BJ (cell line): ENCODE data around the gene AGAP1. TPM values are rescaled to one million over a fixed set of nuclear protein-coding genes. Genes with fewer than 3 reads are reported as not detected.

Source experiments
- CTCF ChIA-PET: fragments of 350-600 bp; formaldehyde crosslinking; extraction: SDS; loops from one replicate; lab custom pipeline; 2021; ENCODE audit warnings: antibody characterized with exemption, inconsistent platforms; lab: Yijun Ruan, JAX
- POLR2A ChIA-PET: fragments of 300-600 bp; sonication (Branson Sonifier 250); formaldehyde crosslinking; extraction: SDS; loops from one replicate; lab custom pipeline; 2021; ENCODE audit warnings: antibody characterized with exemption; lab: Charles Lee
- DNase-seq: peaks from one replicate; pipeline ENCODE4 v3.0.0-alpha.2; 2011; ENCODE audit warnings: low read depth
- H3K27me3 ChIP-seq: 2 replicates; pipeline ENCODE4 v1.6.0; 2011; ENCODE audit warnings: low read length; ENCODE audit not compliant: control insufficient read depth, insufficient read depth
- H3K36me3 ChIP-seq: 2 replicates; pipeline ENCODE4 v1.5.1; 2011; ENCODE audit warnings: low read length; ENCODE audit not compliant: control insufficient read depth, insufficient read depth
- H3K4me3 ChIP-seq: 2 replicates; pipeline ENCODE4 v1.5.1; 2011; ENCODE audit warnings: low read depth, mild to moderate bottlenecking, control low read depth, low read length
- polyA plus RNA-seq: library from polyadenylated mRNA; depleted of rRNA; stranded (reverse); fragments of >200 nt; gene quantifications from 2 replicates; pipeline ENCODE4 v1.2.3, GENCODE V29; 2011
- TF ChIP-seq, protein P1 (sequence below): IDR thresholded peaks from 2 replicates; pipeline ENCODE4 v1.5.1; 2011; ENCODE audit warnings: low read depth, mild to moderate bottlenecking, control low read depth, inconsistent platforms, low read length, moderate library complexity; ENCODE audit not compliant: insufficient read depth

Gene AGAP1
- polyA plus RNA-seq, 1 experiment = 14.9 TPM

DNA sequence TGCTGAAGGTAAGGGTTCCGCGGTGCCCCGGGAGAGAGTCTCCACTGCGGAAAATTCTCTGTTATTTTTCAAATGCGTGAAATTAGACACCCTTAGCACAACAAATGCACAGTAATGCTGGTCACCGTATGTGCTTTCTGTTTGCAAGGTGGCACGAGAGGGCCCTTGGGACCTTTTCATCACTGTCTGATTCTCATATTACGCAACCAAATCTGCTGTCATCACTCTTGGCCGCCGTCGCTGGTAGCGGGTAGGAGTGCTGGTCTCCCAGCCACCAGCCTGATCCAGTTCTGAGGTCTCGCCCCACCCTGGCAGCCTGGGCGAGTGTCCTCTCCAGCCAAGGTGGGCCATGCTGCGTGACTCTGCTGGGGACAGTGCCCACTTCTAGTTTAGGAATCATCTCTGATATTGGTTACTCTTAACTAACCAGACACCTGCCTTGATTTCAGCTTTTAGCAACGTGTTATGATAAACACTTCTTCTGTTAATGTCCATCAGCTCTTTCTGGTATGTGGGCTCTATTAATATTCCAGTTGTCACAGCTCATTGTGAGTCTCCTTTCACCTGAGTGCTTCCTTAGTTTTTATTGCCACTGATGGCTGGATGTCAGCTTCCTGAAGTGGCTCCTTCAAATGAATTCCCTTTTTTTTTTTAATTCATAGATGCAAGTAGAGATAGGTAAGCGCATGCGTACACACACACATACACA lies 474.9 kb downstream of the AGAP1 start:
- H3K27me3 ChIP-seq = no peaks in the 10 kb centered on the region
- TF ChIP-seq, protein P1, sequence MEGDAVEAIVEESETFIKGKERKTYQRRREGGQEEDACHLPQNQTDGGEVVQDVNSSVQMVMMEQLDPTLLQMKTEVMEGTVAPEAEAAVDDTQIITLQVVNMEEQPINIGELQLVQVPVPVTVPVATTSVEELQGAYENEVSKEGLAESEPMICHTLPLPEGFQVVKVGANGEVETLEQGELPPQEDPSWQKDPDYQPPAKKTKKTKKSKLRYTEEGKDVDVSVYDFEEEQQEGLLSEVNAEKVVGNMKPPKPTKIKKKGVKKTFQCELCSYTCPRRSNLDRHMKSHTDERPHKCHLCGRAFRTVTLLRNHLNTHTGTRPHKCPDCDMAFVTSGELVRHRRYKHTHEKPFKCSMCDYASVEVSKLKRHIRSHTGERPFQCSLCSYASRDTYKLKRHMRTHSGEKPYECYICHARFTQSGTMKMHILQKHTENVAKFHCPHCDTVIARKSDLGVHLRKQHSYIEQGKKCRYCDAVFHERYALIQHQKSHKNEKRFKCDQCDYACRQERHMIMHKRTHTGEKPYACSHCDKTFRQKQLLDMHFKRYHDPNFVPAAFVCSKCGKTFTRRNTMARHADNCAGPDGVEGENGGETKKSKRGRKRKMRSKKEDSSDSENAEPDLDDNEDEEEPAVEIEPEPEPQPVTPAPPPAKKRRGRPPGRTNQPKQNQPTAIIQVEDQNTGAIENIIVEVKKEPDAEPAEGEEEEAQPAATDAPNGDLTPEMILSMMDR = no peak
- peaks cover 5% of the 10 kb centered on the region for H3K36me3 ChIP-seq
- H3K4me3 ChIP-seq = no peak overlapping the region
- DNase-seq = no peak
- POLR2A ChIA-PET = no interaction called here
- CTCF ChIA-PET = no interaction called here

DNA sequence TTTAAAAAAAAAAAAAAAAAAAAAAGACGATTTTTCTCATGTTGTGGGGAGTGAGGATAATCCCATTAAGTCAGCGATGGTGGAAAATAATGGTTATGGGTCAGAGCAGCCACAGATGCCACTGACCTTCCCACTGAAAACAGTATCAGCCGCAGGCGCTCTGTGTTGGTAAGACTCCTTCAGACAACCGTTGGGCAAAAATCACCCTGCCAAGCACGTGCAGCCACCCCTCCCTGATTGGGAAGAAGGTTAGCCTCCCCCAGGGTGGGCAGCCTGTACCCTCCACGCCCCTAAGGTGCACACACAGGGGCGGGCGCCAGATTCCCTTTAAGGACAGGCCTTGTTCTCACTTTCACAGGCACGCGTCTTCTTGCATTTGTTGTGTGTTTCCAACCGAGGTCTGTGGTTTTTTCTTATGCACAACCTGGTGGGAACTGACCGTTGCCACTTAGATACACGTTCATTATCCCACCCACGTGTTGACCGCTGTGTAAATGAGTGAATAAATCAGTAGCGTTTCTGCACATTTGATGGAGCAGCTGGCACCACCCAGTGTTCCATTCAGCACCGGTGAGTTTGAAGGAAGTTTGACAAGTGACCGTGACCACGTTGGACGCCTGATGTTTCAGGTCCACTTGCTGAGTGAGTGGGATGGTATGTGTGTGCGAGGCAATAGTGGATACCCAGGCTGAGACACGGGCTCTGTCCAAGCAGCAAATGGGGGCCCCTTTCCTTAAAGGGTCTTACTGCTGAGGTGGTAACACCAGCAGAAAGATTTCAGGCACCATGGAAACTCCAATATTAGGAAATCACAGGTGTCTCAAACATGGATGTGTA lies 476.6 kb downstream of the AGAP1 start:
- H3K27me3 ChIP-seq = no peaks in the 10 kb centered on the region
- H3K36me3 ChIP-seq = peaks cover 5% of the 10 kb centered on the region
- POLR2A ChIA-PET = no interaction called here
- TF ChIP-seq, protein P1 = no peak
- CTCF ChIA-PET = no interaction called here
- DNase-seq = no peak
- H3K4me3 ChIP-seq = no peak overlapping the region

DNA sequence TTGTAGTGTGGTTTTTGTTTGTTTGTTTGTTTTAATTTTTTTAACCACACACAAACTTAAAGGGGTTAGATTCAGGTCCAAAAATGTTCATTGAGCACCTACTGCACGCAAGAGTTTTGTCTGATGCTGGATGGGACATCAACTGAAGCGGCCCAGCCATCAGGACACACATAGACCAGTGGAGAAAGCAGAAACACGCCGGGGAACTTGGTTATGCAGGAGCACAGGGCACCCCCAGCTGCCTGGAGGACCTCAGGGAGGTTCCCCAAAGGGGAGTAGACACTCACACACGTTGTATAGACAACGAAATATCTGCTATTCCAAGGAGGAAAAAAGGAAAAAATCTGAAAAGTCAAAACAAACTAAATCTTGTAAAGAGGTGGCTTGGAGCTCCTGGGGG lies 482.7 kb downstream of the AGAP1 start:
- no peak for DNase-seq
- H3K36me3 ChIP-seq = peaks cover 1% of the 10 kb centered on the region; the same call in 1 of the 2 replicates
- H3K4me3 ChIP-seq = no peak overlapping the region
- POLR2A ChIA-PET = no interaction called here
- TF ChIP-seq, protein P1 = no peak
- CTCF ChIA-PET = no interaction called here
- no peaks in the 10 kb centered on the region for H3K27me3 ChIP-seq

DNA sequence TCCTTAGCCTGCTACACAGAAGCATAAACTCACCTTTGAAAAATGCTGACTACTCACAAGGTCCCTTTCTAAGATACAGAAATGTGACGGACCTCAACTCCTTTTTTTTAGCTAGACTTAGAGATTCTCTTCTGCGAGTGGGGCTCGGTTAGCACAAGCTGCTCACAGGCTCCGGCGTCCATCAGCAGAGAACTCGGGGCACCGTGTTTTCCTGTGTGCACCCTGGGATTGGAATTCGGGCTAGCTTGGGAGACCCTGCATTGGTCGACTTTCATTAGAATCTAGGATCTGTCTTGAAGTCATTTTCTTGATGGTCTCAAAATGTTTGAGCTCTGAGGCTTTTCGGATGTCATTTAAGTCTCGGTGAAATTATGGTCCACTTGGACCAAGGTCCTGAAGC lies 483.1 kb downstream of the AGAP1 start:
- Histone ChIP-seq H3K36me3 (peaks cover 1% of the 10 kb centered on the region; the same call in 1 of the 2 replicates), H3K4me3 (no peak overlapping the region), H3K27me3 (no peaks in the 10 kb centered on the region)
- TF ChIP-seq, protein P1 = no peak
- CTCF ChIA-PET = no interaction called here
- no peak for DNase-seq
- POLR2A ChIA-PET = no interaction called here

DNA sequence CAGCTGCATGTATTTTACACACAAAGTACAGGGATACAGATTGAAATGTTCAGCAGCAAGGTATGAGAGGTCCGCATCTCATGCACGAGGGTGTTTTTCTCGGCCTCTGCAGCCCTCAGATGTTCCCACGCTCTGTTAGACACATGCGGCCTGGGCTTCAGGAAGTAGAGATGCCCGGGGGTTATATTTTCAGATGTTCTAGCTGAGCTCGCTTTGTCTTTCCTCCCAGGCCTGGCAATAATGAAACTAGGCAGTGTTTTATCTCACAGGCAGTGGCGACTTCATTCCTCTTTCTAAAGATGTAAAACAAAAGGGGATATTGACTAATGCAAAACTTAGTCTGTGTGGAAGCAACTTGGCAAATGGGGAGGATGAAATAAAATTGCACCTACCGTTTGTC lies 483.6 kb downstream of the AGAP1 start:
- ChIA-PET CTCF (no interaction called here), POLR2A (no interaction called here)
- Histone ChIP-seq H3K27me3 (no peaks in the 10 kb centered on the region), H3K36me3 (peaks cover 1% of the 10 kb centered on the region; the same call in 1 of the 2 replicates), H3K4me3 (no peak overlapping the region)
- DNase-seq = no peak
- TF ChIP-seq, protein P1 = no peak
